IMR-90 (cell line): Measurements from ENCODE around the gene FNBP1L. TPM values are rescaled to one million over a fixed set of nuclear protein-coding genes. Genes with fewer than 3 reads are reported as not detected.

Source experiments
- ATAC-seq: fragments of 200-7000 bp; cut with Tn5 transposase; 2 replicates; pipeline ENCODE4 v1.9.1; 2020; ENCODE audit warnings: low read depth, mild to moderate bottlenecking, moderate library complexity
- BruUV-seq: library from RNA; stranded (reverse); fragments of 400-500 nt; replicated peaks from 2 replicates; lab custom pipeline; 2021; lab: Mats Ljungman, UMichigan
- CTCF ChIA-PET: fragments of 300-600 bp; formaldehyde crosslinking; extraction: SDS; loops from one replicate; lab custom pipeline; 2021; ENCODE audit warnings: antibody characterized with exemption; lab: Yijun Ruan, JAX
- POLR2A ChIA-PET: fragments of 300-600 bp; sonication (Branson Sonifier 250); formaldehyde crosslinking; loops from one replicate; lab custom pipeline; 2022; ENCODE audit warnings: antibody characterized with exemption; ENCODE audit not compliant: unreplicated experiment; lab: Charles Lee
- DNase-seq: peaks from one replicate; pipeline ENCODE4 v3.0.0; 2013
- H2AFZ ChIP-seq: replicated peaks from 2 replicates; pipeline ENCODE3; 2013; ENCODE audit warnings: low read length, mild to moderate bottlenecking; ENCODE audit not compliant: poor library complexity
- H2AK5ac ChIP-seq: 2 replicates; pipeline ENCODE4 v1.6.1; 2013; ENCODE audit warnings: low read depth, low read length, inconsistent platforms
- H2AK9ac ChIP-seq: replicated peaks from 2 replicates; pipeline ENCODE3; 2013; ENCODE audit warnings: mild to moderate bottlenecking, low read depth, low read length, moderate library complexity; ENCODE audit not compliant: poor library complexity
- H2BK120ac ChIP-seq: 2 replicates; pipeline ENCODE4 v1.6.1; 2013; ENCODE audit warnings: low read depth, low read length, inconsistent platforms
- H2BK15ac ChIP-seq: 3 replicates; pipeline ENCODE4 v1.6.1; 2013; ENCODE audit warnings: low read depth, low read length, inconsistent platforms
- H2BK20ac ChIP-seq: 2 replicates; pipeline ENCODE4 v1.6.1; 2013; ENCODE audit warnings: low read depth, mild to moderate bottlenecking, inconsistent platforms, low read length, moderate library complexity
- H2BK5ac ChIP-seq: 2 replicates; pipeline ENCODE4 v1.6.1; 2013; ENCODE audit warnings: mild to moderate bottlenecking, low read depth, low read length, inconsistent platforms; ENCODE audit not compliant: poor library complexity, severe bottlenecking
- H3K14ac ChIP-seq: replicated peaks from 2 replicates; pipeline ENCODE4 v1.6.1; 2013; ENCODE audit warnings: low read depth, low read length, inconsistent platforms
- H3K18ac ChIP-seq: 2 replicates; pipeline ENCODE4 v1.6.1; 2013; ENCODE audit warnings: low read depth, low read length, control low read depth
- H3K23ac ChIP-seq: 2 replicates; pipeline ENCODE4 v1.6.1; 2013; ENCODE audit warnings: low read depth, low read length, inconsistent platforms
- H3K27ac ChIP-seq: 2 replicates; pipeline ENCODE4 v1.5.1; 2013; ENCODE audit warnings: mild to moderate bottlenecking, control low read depth, low read length; ENCODE audit not compliant: insufficient read depth
- H3K27me3 ChIP-seq: 2 replicates; pipeline ENCODE4 v1.6.1; 2013; ENCODE audit warnings: low read length; ENCODE audit not compliant: control insufficient read depth, insufficient read depth
- H3K36me3 ChIP-seq: 2 replicates; pipeline ENCODE4 v1.6.1; 2013; ENCODE audit warnings: low read length, mixed read lengths; ENCODE audit not compliant: control insufficient read depth, insufficient read depth
- H3K4ac ChIP-seq: 2 replicates; pipeline ENCODE4 v1.6.1; 2013; ENCODE audit warnings: low read depth, low read length, inconsistent platforms
- H3K4me1 ChIP-seq: 2 replicates; pipeline ENCODE4 v1.6.1; 2013; ENCODE audit warnings: low read length, mixed read lengths; ENCODE audit not compliant: control insufficient read depth, insufficient read depth
- H3K4me2 ChIP-seq: 2 replicates; pipeline ENCODE4 v1.6.1; 2013; ENCODE audit warnings: low read depth, mild to moderate bottlenecking, control low read depth, low read length, moderate library complexity
- H3K4me3 ChIP-seq: 2 replicates; pipeline ENCODE4 v1.5.1; 2013; ENCODE audit warnings: low read depth, mild to moderate bottlenecking, control low read depth, low read length, moderate library complexity; ENCODE audit not compliant: insufficient read depth
- H3K56ac ChIP-seq: 2 replicates; pipeline ENCODE4 v1.6.1; 2013; ENCODE audit warnings: low read length, inconsistent platforms; ENCODE audit not compliant: insufficient read depth; ENCODE audit errors: extremely low read depth
- H3K79me1 ChIP-seq, 2 experiments: 2 replicates each; pipeline ENCODE4 v1.6.1; 2013; ENCODE audit warnings: low read length in 2 of 2, inconsistent platforms in 1 of 2, low read depth in 1 of 2
- H3K9ac ChIP-seq: 2 replicates; pipeline ENCODE4 v1.6.1; 2013; ENCODE audit warnings: low read depth, low read length, control low read depth
- H3K9me1 ChIP-seq: 2 replicates; pipeline ENCODE4 v1.6.1; 2013; ENCODE audit warnings: low read length, inconsistent platforms; ENCODE audit not compliant: insufficient read depth
- H3K9me3 ChIP-seq: 2 replicates; pipeline ENCODE4 v1.6.1; 2013; ENCODE audit warnings: low read length; ENCODE audit not compliant: control insufficient read depth, insufficient read depth
- H4K20me1 ChIP-seq: 2 replicates; pipeline ENCODE4 v1.6.1; 2013; ENCODE audit warnings: low read length, inconsistent platforms; ENCODE audit not compliant: insufficient read depth
- H4K5ac ChIP-seq: 2 replicates; pipeline ENCODE4 v1.6.1; 2013; ENCODE audit warnings: mild to moderate bottlenecking, low read depth, low read length, control low read depth
- H4K8ac ChIP-seq, 2 experiments: 2 replicates each; pipeline ENCODE4 v1.6.1; 2013; ENCODE audit warnings: low read depth in 2 of 2, low read length in 2 of 2, control low read depth in 1 of 2, inconsistent platforms in 1 of 2
- H4K91ac ChIP-seq: 2 replicates; pipeline ENCODE4 v1.6.1; 2013; ENCODE audit warnings: low read depth, low read length, inconsistent platforms; ENCODE audit not compliant: insufficient read depth
- BHLHE40 ChIP-seq: fragments of 150-350 bp; IDR thresholded peaks from 2 replicates; pipeline ENCODE4 v1.6.1; 2016; ENCODE audit warnings: mild to moderate bottlenecking, low read depth, low read length
- CEBPB ChIP-seq: IDR thresholded peaks from 2 replicates; pipeline ENCODE4 v1.6.1; 2012; ENCODE audit warnings: low read depth, low read length, improper control_type of control experiment
- CHD1 ChIP-seq: IDR thresholded peaks from 2 replicates; pipeline ENCODE4 v1.6.1; 2012; ENCODE audit warnings: low read depth, low read length, improper control_type of control experiment
- ELK1 ChIP-seq: fragments of 150-350 bp; IDR thresholded peaks from 2 replicates; pipeline ENCODE4 v1.6.1; 2016; ENCODE audit warnings: low read depth, mild to moderate bottlenecking, low read length, moderate library complexity, borderline replicate concordance
- FOS ChIP-seq: fragments of 150-350 bp; IDR thresholded peaks from 2 replicates; pipeline ENCODE4 v1.6.1; 2016; ENCODE audit warnings: low read depth, low read length
- MAFK ChIP-seq: IDR thresholded peaks from 2 replicates; pipeline ENCODE4 v1.6.1; 2012; ENCODE audit warnings: low read depth, low read length, improper control_type of control experiment
- MAZ ChIP-seq: IDR thresholded peaks from 2 replicates; pipeline ENCODE4 v1.6.1; 2012; ENCODE audit warnings: low read depth, mild to moderate bottlenecking, low read length, improper control_type of control experiment, moderate library complexity, borderline replicate concordance
- MXI1 ChIP-seq: IDR thresholded peaks from 2 replicates; pipeline ENCODE4 v1.6.1; 2012; ENCODE audit warnings: low read depth, mild to moderate bottlenecking, low read length, moderate library complexity, borderline replicate concordance
- RAD21 ChIP-seq: IDR thresholded peaks from 2 replicates; pipeline ENCODE4 v1.6.1; 2012; ENCODE audit warnings: low read length, improper control_type of control experiment
- RCOR1 ChIP-seq: IDR thresholded peaks from 2 replicates; pipeline ENCODE4 v1.6.1; 2012; ENCODE audit warnings: mild to moderate bottlenecking, low read length, improper control_type of control experiment; ENCODE audit not compliant: insufficient replicate concordance
- RFX5 ChIP-seq: IDR thresholded peaks from 2 replicates; pipeline ENCODE4 v1.8.0; 2012; ENCODE audit warnings: low read depth, mild to moderate bottlenecking, low read length, moderate library complexity
- SMC3 ChIP-seq: fragments of 150-350 bp; IDR thresholded peaks from 2 replicates; pipeline ENCODE4 v1.6.1; 2016; ENCODE audit warnings: low read depth, mild to moderate bottlenecking, antibody characterized with exemption, low read length, moderate library complexity
- WGBS, 2 experiments: methylation state at CpG; one replicate each; pipeline versions ENCODE4 v1.1.5 to v1.1.7; 2013; ENCODE audit warnings: missing lambda C conversion rate in 2 of 2; ENCODE audit not compliant: insufficient read length in 1 of 2; ENCODE audit errors: extremely low coverage in 2 of 2; 5-methylcytosine and 5-hydroxymethylcytosine counted together
- dilution Hi-C: fragments of 300-500 bp; cut with HindIII; formaldehyde crosslinking; loops from one replicate; pipeline ENCODE4 v1.14.3; 2018; ENCODE audit warnings: low sequenced_read_pairs; ENCODE audit not compliant: unreplicated experiment
- in situ Hi-C: fragments of 300-500 bp; cut with MboI; formaldehyde crosslinking; loops from 3 replicates; pipeline ENCODE4 v1.14.3; 2019; ENCODE audit warnings: low sequenced_read_pairs, inconsistent platforms, mixed read lengths
- intact Hi-C: fragments of 100-400 bp; cut with micrococcal nuclease; formaldehyde crosslinking; loops from 2 replicates; pipeline ENCODE4 v1.10.0; 2022
- polyA plus RNA-seq, 3 experiments: library from polyadenylated mRNA; depleted of rRNA; stranded (reverse); fragments of >200 nt; gene quantifications; 2 replicates each; pipeline ENCODE4 v1.2.3, GENCODE V29; 2012; ENCODE audit warnings: low replicate concordance in 1 of 3
- total RNA-seq: library from RNA; depleted of rRNA; stranded (reverse); fragments of >200 nt; gene quantifications from 2 replicates; pipeline ENCODE4 v1.2.3, GENCODE V29; 2012

Gene FNBP1L
- total and polyA plus RNA-seq, 2 of the 4 experiments (the other 2 are of a cell fraction), result 9.3 to 15.2 TPM

GRCh38 chr1:93420400-93420799 is 27.5 kb upstream of the FNBP1L start:
- no TSS peak for BruUV-seq
- intact Hi-C loops (no loop called here), dilution Hi-C loops (no loop called here), in situ Hi-C loops (loop anchor here (10.0 kb wide), 1 partner anchor 116 kb away; no protein-coding TSS in a partner anchor)
- H2AK5ac ChIP-seq, result no peak overlapping the region
- H3K23ac ChIP-seq, result no peak overlapping the region
- H3K27me3 ChIP-seq, result no peaks in the 10 kb centered on the region
- no peak overlapping the region for H4K8ac ChIP-seq
- no peaks in the 10 kb centered on the region for H3K9me1 ChIP-seq
- H3K9me3 ChIP-seq, result no peaks in the 10 kb centered on the region
- no peak overlapping the region for H2AFZ ChIP-seq
- no peak overlapping the region for H4K91ac ChIP-seq
- H3K4me3 ChIP-seq, result no peak overlapping the region
- no peak overlapping the region for H3K18ac ChIP-seq
- no peak overlapping the region for H2AK9ac ChIP-seq
- H3K36me3 ChIP-seq, result no peaks in the 10 kb centered on the region
- no peak for DNase-seq
- H3K27ac ChIP-seq, result no peak overlapping the region
- WGBS, 2 experiments, result no CpG with 5 or more reads among the region's 2 CpGs
- H3K56ac ChIP-seq, result no peak overlapping the region
- no peaks in the 10 kb centered on the region for H3K79me1 ChIP-seq
- no peaks in the 10 kb centered on the region for H3K4me1 ChIP-seq
- no peak overlapping the region for H2BK5ac ChIP-seq
- CTCF ChIA-PET, result no interaction called here
- no peaks in the 10 kb centered on the region for H4K20me1 ChIP-seq
- H2BK15ac ChIP-seq, result no peak overlapping the region
- TF ChIP-seq MAZ (no peak), ELK1 (no peak), CEBPB (no peak), RAD21 (no peak), FOS (no peak), CHD1 (no peak), MAFK (no peak), MXI1 (no peak), RCOR1 (no peak), RFX5 (no peak), SMC3 (no peak), BHLHE40 (no peak)
- H4K5ac ChIP-seq, result no peak overlapping the region
- no peak overlapping the region for H3K4ac ChIP-seq
- no peak overlapping the region for H3K14ac ChIP-seq
- no peak for ATAC-seq
- H3K4me2 ChIP-seq, result no peak overlapping the region
- no peak overlapping the region for H2BK20ac ChIP-seq
- no peak overlapping the region for H3K9ac ChIP-seq
- H2BK120ac ChIP-seq, result no peak overlapping the region
- POLR2A ChIA-PET, result no interaction called here
